Measurements from ENCODE around the gene GPATCH2.
"Not testable (repeated sequence)": the region's sequence is repeated elsewhere in the genome, so short reads cannot be mapped to it uniquely, and the experiment has no call there.

Gene GPATCH2

DNA sequence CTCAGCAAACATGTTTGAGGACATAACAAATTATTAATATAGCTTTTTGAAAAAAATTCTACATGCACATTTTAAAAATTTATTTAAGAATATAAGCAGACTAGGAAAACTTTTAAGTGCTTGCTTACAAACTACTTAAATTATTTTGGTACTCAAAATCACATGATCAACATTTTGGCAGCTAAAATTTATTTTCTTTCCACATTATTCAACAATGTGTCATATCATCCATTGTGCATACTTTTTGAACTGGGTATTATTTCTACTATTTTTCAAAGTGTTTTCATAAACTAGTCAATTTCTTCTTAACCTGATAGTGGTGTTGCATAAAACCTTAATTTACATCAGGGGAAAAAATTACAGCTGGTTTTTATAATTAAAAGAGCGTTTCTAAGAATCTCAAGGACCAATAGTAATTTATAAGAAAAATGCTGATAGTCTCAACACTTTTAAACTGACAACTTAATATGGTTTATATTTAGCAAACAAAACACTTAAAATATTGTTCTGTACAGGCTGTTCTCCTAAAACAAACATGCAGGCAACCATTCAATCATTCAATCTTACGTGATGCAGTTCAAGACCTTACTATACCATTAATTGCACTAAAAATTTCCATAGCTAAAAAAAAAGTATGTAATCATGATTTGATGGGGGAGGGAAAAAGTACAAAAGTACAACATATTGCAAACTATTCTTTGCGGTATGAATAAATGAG is 105.0 kb downstream of the GPATCH2 start:
- no peak for DNase-seq (ENCODE audit: low spot score)

DNA sequence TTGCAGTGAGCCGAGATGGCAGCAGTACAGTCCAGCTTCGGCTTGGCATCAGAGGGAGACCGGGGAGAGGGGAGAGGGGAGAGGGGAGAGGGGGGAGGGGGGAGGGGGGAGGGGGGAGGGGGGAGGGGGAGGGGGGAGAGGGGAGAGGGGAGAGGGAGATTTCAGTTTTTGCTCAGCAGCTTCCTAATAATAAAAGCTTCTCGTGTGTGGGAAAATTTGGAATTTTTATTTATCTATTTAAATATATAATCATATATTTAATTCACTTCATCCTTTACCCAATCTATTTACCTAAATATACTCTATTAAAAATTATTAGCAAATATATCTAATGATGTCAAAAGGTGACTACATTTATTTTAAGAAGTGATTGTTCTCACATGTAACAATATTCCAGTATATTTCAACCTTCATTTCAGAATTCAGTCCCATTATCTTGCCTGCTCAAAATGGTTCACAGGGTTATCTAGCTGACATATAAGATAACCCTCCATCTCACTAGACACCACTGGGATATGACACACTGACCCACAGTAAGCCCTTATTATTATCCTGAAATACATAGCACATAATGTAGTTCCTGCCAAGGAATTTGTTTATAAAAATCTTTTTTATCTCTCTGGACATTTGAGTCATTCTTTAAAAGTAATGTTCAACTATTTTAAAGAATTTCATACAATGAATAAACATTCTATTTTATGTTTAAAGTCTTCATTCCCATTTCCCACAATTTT is 105.9 kb downstream of the GPATCH2 start:
- DNase-seq (ENCODE audit: low spot score), result no peak

DNA sequence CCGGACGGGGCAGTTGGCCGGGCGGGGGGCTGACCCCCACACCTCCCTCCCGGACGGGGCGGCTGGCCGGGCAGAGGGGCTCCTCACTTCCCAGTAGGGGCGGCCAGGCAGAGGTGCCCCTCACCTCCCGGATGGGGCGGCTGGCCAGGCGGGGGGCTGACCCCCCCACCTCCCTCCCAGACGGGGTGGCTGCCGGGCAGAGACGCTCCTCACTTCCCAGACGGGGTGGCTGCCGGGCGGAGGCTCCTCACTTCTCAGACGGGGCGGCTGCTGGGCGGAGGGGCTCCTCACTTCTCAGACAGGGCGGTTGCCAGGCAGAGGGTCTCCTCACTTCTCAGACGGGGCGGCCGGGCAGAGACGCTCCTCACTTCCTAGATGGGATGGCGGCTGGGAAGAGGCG is 107.0 kb downstream of the GPATCH2 start:
- not testable (repeated sequence) for DNase-seq (ENCODE audit: low spot score)

DNA sequence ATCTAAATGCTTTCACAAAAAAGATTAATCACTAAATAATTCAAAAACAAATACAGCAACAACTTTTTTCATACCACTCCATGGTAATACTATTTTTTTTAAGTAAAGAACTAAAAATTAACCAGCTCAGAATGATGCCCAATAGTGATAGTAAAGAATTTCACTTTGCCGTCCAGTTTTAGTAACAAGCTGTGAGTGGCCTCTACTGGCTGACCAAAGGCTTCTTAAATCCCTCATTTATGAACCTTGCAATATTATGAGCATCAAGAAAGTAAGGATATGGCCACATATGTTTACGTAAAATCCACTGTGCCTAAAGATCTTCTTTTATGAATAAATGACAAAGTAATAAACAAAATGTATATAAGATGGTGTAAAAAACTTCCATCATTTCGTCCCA is 108.6 kb downstream of the GPATCH2 start:
- no peak for DNase-seq (ENCODE audit: low spot score)

- no peak for DNase-seq (ENCODE audit: low spot score)
These were observed 109.6 kb downstream of the GPATCH2 start for GRCh38 chr1:217521317-217521716.

DNA sequence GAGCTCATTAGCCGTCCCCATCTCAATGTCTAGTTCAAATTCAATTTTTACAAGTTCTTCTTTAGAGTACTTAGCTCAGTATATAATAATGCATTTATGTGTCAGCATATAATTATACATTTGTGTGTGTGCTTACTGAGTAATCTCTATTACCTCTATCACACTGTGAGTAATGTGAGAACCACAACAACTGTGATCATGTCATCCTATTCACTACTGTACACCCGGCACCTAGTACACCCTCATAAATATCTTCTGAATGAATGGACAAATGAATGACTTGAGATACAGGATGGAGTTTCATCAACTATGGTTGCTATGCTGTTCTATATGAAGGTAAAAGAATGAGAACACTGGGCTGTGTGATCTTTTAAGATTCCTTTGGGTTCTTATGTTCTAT is 124.0 kb downstream of the GPATCH2 start:
- DNase-seq (ENCODE audit: low spot score), result no peak

GRCh38 chr1:217498209-217498608 is 132.7 kb downstream of the GPATCH2 start:
- peak; percentile 10 for DNase-seq (ENCODE audit: low spot score)

GRCh38 chr1:217495249-217495648 is 135.6 kb downstream of the GPATCH2 start:
- no peak for DNase-seq (ENCODE audit: low spot score)

DNA sequence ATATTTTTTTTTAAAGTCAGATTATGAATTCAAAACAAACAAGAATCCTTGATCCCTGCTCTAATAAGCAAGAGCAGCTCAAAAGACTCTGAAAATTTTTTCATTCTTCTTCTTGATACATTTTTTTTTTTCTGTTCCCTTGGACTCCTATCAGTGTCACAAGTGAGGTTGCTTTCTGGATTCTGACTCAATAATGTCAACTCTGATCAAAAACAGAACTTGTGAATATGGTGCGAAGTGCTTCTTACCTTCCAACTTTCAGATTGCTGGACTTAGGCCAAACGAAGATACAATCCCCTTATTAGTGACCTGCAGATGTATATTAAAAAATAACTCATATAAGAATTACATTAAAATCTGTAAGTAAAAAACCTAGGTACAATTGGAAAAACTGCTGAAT is 136.1 kb downstream of the GPATCH2 start:
- no peak for DNase-seq (ENCODE audit: low spot score)

- no peak for DNase-seq (ENCODE audit: low spot score)
These were observed 137.6 kb downstream of the GPATCH2 start for GRCh38 chr1:217493290-217493689.

- no peak for DNase-seq (ENCODE audit: low spot score)
These were observed 146.0 kb downstream of the GPATCH2 start for GRCh38 chr1:217484871-217485270.

DNA sequence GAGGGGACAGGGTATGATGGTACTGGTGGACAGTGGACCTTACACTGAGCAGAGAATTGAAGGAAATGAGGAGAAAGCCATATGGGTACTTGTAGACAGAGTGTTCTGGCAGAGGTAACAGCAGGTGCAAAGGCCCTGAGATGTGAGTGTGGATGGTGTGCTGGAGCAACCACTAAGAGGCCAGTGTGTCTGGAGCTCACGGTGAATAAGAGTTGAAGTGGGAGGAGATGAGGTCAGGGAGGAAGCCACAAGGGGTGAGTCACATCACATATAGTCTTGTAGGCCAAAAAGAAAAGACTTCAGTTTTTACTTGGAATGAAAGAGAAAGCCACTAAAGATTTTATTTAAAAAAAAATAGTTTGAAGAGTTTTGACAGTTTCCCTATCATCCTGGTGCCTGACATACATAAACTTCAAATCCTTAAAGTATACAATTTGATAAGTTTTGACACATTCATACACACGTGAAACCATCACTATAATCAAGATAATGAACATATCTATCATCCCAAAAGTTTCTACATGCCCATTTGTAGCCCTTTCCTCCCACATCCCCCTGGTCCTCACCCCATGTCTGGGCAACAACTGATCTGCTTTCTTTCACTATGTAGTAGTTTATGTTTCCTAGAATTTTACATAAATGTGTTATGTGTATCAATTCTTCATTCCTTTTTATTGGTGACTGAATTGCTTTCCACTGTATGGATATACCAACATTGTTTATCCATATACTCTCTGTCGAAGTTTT is 148.4 kb downstream of the GPATCH2 start:
- no peak for DNase-seq (ENCODE audit: low spot score)

DNA sequence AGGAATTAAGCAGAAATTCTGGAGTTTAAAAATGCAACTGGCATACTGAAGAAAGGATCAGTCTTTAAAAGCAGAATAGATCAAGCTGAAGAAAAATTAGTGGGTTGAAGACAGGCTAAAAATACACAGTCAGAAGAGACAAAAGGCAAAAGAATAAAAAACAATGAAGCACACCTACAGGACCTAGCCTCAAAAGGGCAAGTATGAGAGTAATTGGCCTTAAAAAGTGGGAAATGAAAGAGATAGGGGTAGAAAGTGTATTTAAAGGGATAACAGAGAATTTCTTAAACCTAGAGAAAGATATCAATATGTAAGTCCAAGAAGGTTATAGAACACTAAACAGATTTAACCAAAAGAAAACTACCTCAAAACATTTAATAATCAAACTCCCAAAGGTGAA is 152.4 kb downstream of the GPATCH2 start:
- no peak for DNase-seq (ENCODE audit: low spot score)

DNA sequence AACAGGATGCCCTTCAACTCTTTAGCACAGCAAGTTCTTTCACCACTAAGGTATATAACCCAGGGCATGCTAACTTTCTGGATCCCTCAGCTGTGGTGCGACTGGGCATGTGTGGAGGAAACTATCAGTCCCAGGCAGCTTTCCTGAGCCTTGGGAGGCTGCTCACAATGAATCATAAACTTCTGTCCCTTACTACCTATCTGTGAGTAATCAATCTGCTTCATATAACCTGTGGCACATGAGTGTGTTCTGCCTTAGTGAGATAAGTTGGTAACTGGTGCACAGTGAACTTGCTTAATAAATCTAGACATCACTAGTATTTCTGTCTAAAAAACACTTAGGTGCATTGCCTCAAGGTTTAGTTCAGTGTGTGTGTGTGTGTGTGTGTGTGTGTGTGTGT is 158.0 kb downstream of the GPATCH2 start:
- DNase-seq (ENCODE audit: low spot score), result no peak

- no peak for DNase-seq (ENCODE audit: low spot score)
These were observed 159.5 kb downstream of the GPATCH2 start for GRCh38 chr1:217471403-217471802.

GRCh38 chr1:217469983-217470382 is 160.9 kb downstream of the GPATCH2 start:
- no peak for DNase-seq (ENCODE audit: low spot score)

- DNase-seq (ENCODE audit: low spot score), result no peak
These were observed 165.8 kb downstream of the GPATCH2 start for GRCh38 chr1:217465102-217465501.

- no peak for DNase-seq (ENCODE audit: low spot score)
These were observed 168.2 kb downstream of the GPATCH2 start for GRCh38 chr1:217462666-217463065.

DNA sequence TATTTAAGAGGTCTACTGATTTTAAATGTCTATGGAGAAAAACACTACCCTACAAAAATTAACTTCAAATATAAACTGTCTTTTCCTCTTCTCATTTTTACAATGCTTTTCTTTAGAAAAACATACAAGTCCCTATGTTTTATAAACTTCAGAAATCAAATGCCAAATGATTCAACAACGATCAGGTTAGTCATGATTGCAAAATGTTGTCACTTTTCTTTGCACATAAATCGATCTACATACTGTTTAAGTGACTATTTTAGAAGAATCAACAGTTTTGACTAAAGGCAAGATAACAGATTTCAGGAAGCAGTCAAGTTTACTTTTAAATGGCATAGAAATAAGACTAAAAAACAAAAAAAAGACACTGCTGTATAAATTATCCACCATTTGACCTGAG is 168.7 kb downstream of the GPATCH2 start:
- no peak for DNase-seq (ENCODE audit: low spot score)

- no peak for DNase-seq (ENCODE audit: low spot score)
These were observed 173.9 kb downstream of the GPATCH2 start for GRCh38 chr1:217457016-217457415.

DNA sequence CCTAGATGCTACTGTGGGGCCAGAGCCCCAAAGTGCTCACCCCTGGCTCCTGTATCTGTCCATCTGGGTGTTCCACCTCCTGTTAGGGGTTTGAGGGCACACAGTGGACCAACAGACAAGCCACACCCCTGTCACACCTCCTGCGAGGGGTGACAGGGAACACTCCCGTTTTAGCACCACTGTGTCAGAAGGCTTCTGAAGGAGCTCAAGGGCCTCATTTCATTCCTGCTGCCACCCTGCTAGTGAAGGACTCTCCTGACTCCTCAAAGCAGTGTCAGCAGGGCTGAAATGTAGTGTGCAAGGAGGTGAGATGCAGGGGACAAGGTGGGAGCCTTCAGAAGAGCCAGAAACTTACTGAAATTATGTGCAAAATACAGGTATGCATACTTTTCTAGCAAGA is 174.6 kb downstream of the GPATCH2 start:
- no peak for DNase-seq (ENCODE audit: low spot score)

DNA sequence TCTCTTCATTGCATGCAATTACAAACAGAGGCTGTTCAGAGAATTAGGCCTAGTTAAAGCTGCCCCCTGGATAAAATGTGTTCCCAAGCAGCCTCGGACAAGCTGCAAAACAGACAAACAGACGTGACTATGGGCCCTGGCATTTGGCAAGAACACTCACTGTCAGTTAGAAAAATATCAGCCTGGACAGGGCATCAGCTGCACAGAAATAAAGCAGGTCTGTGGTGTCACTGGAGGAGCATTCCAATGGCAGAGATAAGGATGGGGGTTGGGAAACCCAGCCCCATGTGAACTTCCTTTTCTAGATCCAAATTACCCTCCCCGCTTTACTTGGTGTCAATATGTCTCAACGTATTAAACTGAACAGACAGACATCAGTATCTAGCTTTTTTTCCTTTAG is 177.1 kb downstream of the GPATCH2 start:
- DNase-seq (ENCODE audit: low spot score), result no peak

- DNase-seq (ENCODE audit: low spot score), result no peak
These were observed 181.5 kb downstream of the GPATCH2 start for GRCh38 chr1:217449370-217449769.
